Right lobe of liver (tissue), 4 donors: Measurements from ENCODE around the gene C11orf58.

Source experiments
- CTCF ChIP-seq, 4 donors: fragments of 200-600 bp in 3 of 4; fragments of 450-650 bp in 1 of 4; IDR thresholded peaks; one replicate each; pipeline versions ENCODE4 v1.5.1 to v1.8.0; 2016 to 2022; ENCODE audit warnings: antibody characterized with exemption in 4 of 4, mild to moderate bottlenecking in 2 of 4
- POLR2A ChIP-seq: fragments of 450-650 bp; IDR thresholded peaks from one replicate; pipeline ENCODE4 v1.6.1; 2017; ENCODE audit warnings: antibody characterized with exemption, mild to moderate bottlenecking
- donor health status: DM: no; HTN: no; CAD: no.
- donor health status: DM: no; HTN: no; CAD: no.
- donor health status: DM: no; HTN: yes; CAD: no.

GRCh38 chr11:16783321-16783801 is 44.9 kb downstream of the C11orf58 start:
- TF ChIP-seq POLR2A (no peak), CTCF (IDR thresholded peaks at IDR 0.05) (no peak)
